ENCODE data around the gene MAP2K1. TPM values are rescaled to one million over a fixed set of nuclear protein-coding genes. Genes with fewer than 3 reads are reported as not detected.

Gene MAP2K1
- total and polyA plus RNA-seq, 3 experiments from 2014 or later = 45.3 to 72.2 (median 69.2) TPM

GRCh38 chr15:66523926-66524325 lies 137.2 kb downstream of the MAP2K1 start:
- Mint-ChIP-seq H3K27me3 (no peaks in the 10 kb centered on the region), H3K4me3 (no peak overlapping the region), H3K4me1 (peaks cover 0 to 1% (median 0%) of the 10 kb centered on the region in 3 donors), H3K27ac (no peak overlapping the region), H3K9me3 (no peaks in the 10 kb centered on the region), H3K36me3 (peaks cover 5 to 59% (median 7%) of the 10 kb centered on the region in 3 donors)
- H3K36me3 ChIP-seq (ENCODE audit: insufficient read depth, low read length) = no peaks in the 10 kb centered on the region
- no peak overlapping the region for H3K4me3 ChIP-seq (ENCODE audit: low read length)
- no peak overlapping the region for H3K27ac ChIP-seq (ENCODE audit: low read depth, low read length)
- DNase-seq = no peak
- no peaks in the 10 kb centered on the region for H3K27me3 ChIP-seq (ENCODE audit: insufficient read depth, low read length, poor library complexity, severe bottlenecking)
- no peaks in the 10 kb centered on the region for H3K4me1 ChIP-seq (ENCODE audit: insufficient read depth, low read length)
- H3K9me3 ChIP-seq (ENCODE audit: low read length) = no peaks in the 10 kb centered on the region
- ChIA-PET CTCF (interaction anchor here (0.9 to 1.3 kb wide), 2 partner anchors 19 to 25 kb away, joined by 3 to 4 read pairs; partner anchors contain the start of gene ZWILCH), POLR2A (no interaction called here)

DNA sequence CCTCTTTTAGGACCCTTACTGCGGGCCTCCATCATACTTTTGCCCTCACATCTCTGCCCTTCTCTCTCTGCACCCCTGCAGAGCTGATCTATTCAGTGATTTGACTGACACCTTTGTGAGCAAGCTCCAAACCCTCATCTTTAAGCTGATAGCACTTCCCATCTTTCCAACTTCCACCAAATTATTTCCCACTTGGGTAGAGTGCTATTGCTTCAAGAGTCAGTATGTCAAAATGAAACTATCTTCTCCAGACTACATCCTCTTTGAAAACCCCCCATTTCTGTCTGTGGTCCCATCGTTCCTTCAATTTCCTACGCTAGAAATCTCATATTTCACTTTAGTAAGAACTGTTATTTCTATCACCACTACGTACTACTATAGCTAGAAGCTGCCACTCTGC lies 138.1 kb downstream of the MAP2K1 start:
- no peak overlapping the region for H3K27ac ChIP-seq (ENCODE audit: low read depth, low read length)
- POLR2A ChIA-PET = no interaction called here
- H3K9me3 ChIP-seq (ENCODE audit: low read length) = no peaks in the 10 kb centered on the region
- peaks cover 0 to 1% (median 0%) of the 10 kb centered on the region in 3 donors for H3K4me1 Mint-ChIP-seq
- peaks cover 3% of the 10 kb centered on the region for H3K36me3 ChIP-seq (ENCODE audit: insufficient read depth, low read length)
- no peak for DNase-seq
- no peaks in the 10 kb centered on the region for H3K27me3 Mint-ChIP-seq
- peak overlapping the region in 3 of 8 donors; percentile 62 to 83 (median 79) for H3K27ac Mint-ChIP-seq
- no peak overlapping the region for H3K4me3 ChIP-seq (ENCODE audit: low read length)
- H3K36me3 Mint-ChIP-seq = peaks cover 9 to 64% (median 14%) of the 10 kb centered on the region in 3 donors
- H3K27me3 ChIP-seq (ENCODE audit: insufficient read depth, low read length, poor library complexity, severe bottlenecking) = no peaks in the 10 kb centered on the region
- no peaks in the 10 kb centered on the region for H3K4me1 ChIP-seq (ENCODE audit: insufficient read depth, low read length)
- H3K9me3 Mint-ChIP-seq = no peaks in the 10 kb centered on the region
- CTCF ChIA-PET = interaction anchor here (0.9 to 1.3 kb wide), 2 partner anchors 19 to 26 kb away, joined by 3 to 4 read pairs; partner anchors contain the start of gene ZWILCH
- no peak overlapping the region for H3K4me3 Mint-ChIP-seq

DNA sequence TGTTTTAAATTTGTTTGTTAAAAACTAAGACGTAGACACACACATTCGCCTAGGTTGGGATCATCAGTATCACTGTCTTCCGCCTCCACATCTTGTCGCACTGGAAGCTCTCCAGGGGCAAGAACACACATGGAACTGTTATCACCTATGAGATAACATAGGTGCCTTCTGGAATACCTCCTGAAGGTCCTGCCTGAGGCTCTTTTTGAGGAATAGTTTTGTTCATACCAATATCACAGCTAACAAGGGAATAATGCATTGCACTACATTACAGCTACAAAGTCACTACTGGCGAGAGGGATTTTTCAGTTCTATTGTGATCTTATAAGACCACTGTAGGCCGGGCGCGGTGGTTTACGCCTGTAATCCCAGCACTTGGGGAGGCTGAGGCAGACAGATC lies 148.3 kb downstream of the MAP2K1 start:
- Histone ChIP-seq H3K27ac (ENCODE audit: low read depth, low read length) (no peak overlapping the region), H3K4me1 (ENCODE audit: insufficient read depth, low read length) (no peaks in the 10 kb centered on the region), H3K9me3 (ENCODE audit: low read length) (no peaks in the 10 kb centered on the region), H3K27me3 (ENCODE audit: insufficient read depth, low read length, poor library complexity, severe bottlenecking) (no peaks in the 10 kb centered on the region), H3K4me3 (ENCODE audit: low read length) (no peak overlapping the region), H3K36me3 (ENCODE audit: insufficient read depth, low read length) (no peaks in the 10 kb centered on the region)
- Mint-ChIP-seq H3K9me3 (no peaks in the 10 kb centered on the region), H3K36me3 (peaks cover 12 to 54% (median 17%) of the 10 kb centered on the region in 3 donors), H3K27me3 (no peaks in the 10 kb centered on the region), H3K4me1 (no peaks in the 10 kb centered on the region), H3K27ac (no peak overlapping the region), H3K4me3 (no peak overlapping the region)
- no peak for DNase-seq
- ChIA-PET POLR2A (no interaction called here), CTCF (no interaction called here)

Other genes starting within 250 kb of the MAP2K1 start
- not detected for gene MEGF11, start 133.2 kb upstream of the MAP2K1 start, total RNA-seq
- gene MEGF11, start 133.2 kb upstream of the MAP2K1 start, polyA plus RNA-seq = not detected
- 10 to 100 TPM; 24.7 to 26.5 TPM for gene DIS3L, start 93.3 kb upstream of the MAP2K1 start, total RNA-seq
- 42.7 TPM for gene DIS3L, start 93.3 kb upstream of the MAP2K1 start, polyA plus RNA-seq
- gene TIPIN, start 30.2 kb upstream of the MAP2K1 start, total RNA-seq = 10 to 100 TPM; 58.9 to 63.7 TPM
- gene TIPIN, start 30.2 kb upstream of the MAP2K1 start, polyA plus RNA-seq = 9.1 TPM
- gene SNAPC5, start 110.8 kb downstream of the MAP2K1 start, total RNA-seq = 10 to 100 TPM; 46.9 to 55.5 TPM
- gene SNAPC5, start 110.8 kb downstream of the MAP2K1 start, polyA plus RNA-seq = 63.6 TPM
- 1,000 to 10,000 TPM; 4,419 to 4,492 TPM for gene RPL4, start 117.9 kb downstream of the MAP2K1 start, total RNA-seq
- 1,182 TPM for gene RPL4, start 117.9 kb downstream of the MAP2K1 start, polyA plus RNA-seq
- 10 to 100 TPM; 35.8 to 43.8 TPM for gene ZWILCH, start 118.4 kb downstream of the MAP2K1 start, total RNA-seq
- 10.8 TPM for gene ZWILCH, start 118.4 kb downstream of the MAP2K1 start, polyA plus RNA-seq
- not detected for gene LCTL, start 179.1 kb downstream of the MAP2K1 start, total RNA-seq
- not detected for gene LCTL, start 179.1 kb downstream of the MAP2K1 start, polyA plus RNA-seq